Activated B cell treated with CpG ODN at 0.5 μM for 24 hours (primary cell): ENCODE results near the gene OR2AP1. TPM values are rescaled to one million over a fixed set of nuclear protein-coding genes. Genes with fewer than 3 reads are reported as not detected.
A peak's percentile ranks its signal among the peaks of the same experiment; 100 is the strongest.

Source experiments
- ATAC-seq: fragments of 200-7000 bp; cut with Tn5 transposase; one replicate; pipeline ENCODE4 v1.10.0; 2021; ENCODE audit warnings: low read depth, mild to moderate bottlenecking, moderate library complexity
- CTCF ChIA-PET: fragments of 350-600 bp; sonication (Branson Sonifier 250); formaldehyde crosslinking; loops from one replicate; lab custom pipeline; 2021; ENCODE audit warnings: antibody characterized with exemption; lab: Charles Lee
- POLR2A ChIA-PET: fragments of 350-600 bp; sonication (Branson Sonifier 250); formaldehyde crosslinking; loops from one replicate; lab custom pipeline; 2021; ENCODE audit warnings: antibody characterized with exemption; lab: Charles Lee
- DNase-seq: peaks from one replicate; pipeline ENCODE4 v3.0.0; 2022
- H3K27ac Mint-ChIP-seq: one replicate; pipeline ENCODE4 v1.8.0; 2020; ENCODE audit warnings: mixed read lengths
- H3K27me3 Mint-ChIP-seq: one replicate; pipeline ENCODE4 v1.8.0; 2021; ENCODE audit warnings: mixed read lengths
- H3K36me3 Mint-ChIP-seq: one replicate; pipeline ENCODE4 v1.8.0; 2021; ENCODE audit warnings: low read depth, mixed read lengths
- H3K4me1 Mint-ChIP-seq: one replicate; pipeline ENCODE4 v1.8.0; 2021; ENCODE audit warnings: mixed read lengths
- H3K4me3 Mint-ChIP-seq: one replicate; pipeline ENCODE4 v1.8.0; 2020; ENCODE audit warnings: mild to moderate bottlenecking, mixed read lengths
- H3K9me3 Mint-ChIP-seq: one replicate; pipeline ENCODE4 v1.8.0; 2020; ENCODE audit warnings: mixed read lengths
- intact Hi-C: fragments of 100-400 bp; cut with micrococcal nuclease; formaldehyde crosslinking; loops from one replicate; pipeline ENCODE4 v1.15.1; 2024
- total RNA-seq: library from RNA; stranded (reverse); gene quantifications from 2 replicates; pipeline ENCODE4 v1.2.3, GENCODE V29; 2022
- TF ChIP-seq, protein P1 (sequence below): fragments of 200-600 bp; IDR thresholded peaks from one replicate; pipeline ENCODE4 v1.8.0; 2022; ENCODE audit warnings: antibody characterized with exemption, mild to moderate bottlenecking

Gene OR2AP1
- total RNA-seq, 1 donor from 2014 or later = not detected

GRCh38 chr12:55612646-55613045, 40.4 kb downstream of the OR2AP1 start:
- H3K27me3 Mint-ChIP-seq = peaks cover 19% of the 10 kb centered on the region
- ChIA-PET POLR2A (no interaction called here), CTCF (no interaction called here)
- H3K4me1 Mint-ChIP-seq = no peaks in the 10 kb centered on the region
- TF ChIP-seq, protein P1, sequence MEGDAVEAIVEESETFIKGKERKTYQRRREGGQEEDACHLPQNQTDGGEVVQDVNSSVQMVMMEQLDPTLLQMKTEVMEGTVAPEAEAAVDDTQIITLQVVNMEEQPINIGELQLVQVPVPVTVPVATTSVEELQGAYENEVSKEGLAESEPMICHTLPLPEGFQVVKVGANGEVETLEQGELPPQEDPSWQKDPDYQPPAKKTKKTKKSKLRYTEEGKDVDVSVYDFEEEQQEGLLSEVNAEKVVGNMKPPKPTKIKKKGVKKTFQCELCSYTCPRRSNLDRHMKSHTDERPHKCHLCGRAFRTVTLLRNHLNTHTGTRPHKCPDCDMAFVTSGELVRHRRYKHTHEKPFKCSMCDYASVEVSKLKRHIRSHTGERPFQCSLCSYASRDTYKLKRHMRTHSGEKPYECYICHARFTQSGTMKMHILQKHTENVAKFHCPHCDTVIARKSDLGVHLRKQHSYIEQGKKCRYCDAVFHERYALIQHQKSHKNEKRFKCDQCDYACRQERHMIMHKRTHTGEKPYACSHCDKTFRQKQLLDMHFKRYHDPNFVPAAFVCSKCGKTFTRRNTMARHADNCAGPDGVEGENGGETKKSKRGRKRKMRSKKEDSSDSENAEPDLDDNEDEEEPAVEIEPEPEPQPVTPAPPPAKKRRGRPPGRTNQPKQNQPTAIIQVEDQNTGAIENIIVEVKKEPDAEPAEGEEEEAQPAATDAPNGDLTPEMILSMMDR = no peak
- intact Hi-C loops = no loop called here
- H3K36me3 Mint-ChIP-seq = peaks cover 5% of the 10 kb centered on the region
- ATAC-seq (no peak), DNase-seq (no peak)
- H3K4me3 Mint-ChIP-seq = no peak overlapping the region
- H3K27ac Mint-ChIP-seq = no peak overlapping the region
- H3K9me3 Mint-ChIP-seq = peaks cover 19% of the 10 kb centered on the region

GRCh38 chr12:55614764-55615163, 42.5 kb downstream of the OR2AP1 start:
- ATAC-seq = no peak
- POLR2A ChIA-PET = no interaction called here
- no peak overlapping the region for H3K27ac Mint-ChIP-seq

GRCh38 chr12:55619354-55620138, 47.3 kb downstream of the OR2AP1 start:
- Mint-ChIP-seq H3K4me1 (no peaks in the 10 kb centered on the region), H3K27ac (no peak overlapping the region), H3K9me3 (peaks cover 19% of the 10 kb centered on the region), H3K36me3 (peaks cover 5% of the 10 kb centered on the region), H3K4me3 (no peak overlapping the region), H3K27me3 (peaks cover 13% of the 10 kb centered on the region)
- ATAC-seq = peak; percentile 87
- intact Hi-C loops = loop anchor here (1.0 kb wide), 5 partner anchors 27 to 626 kb away; no protein-coding TSS in a partner anchor
- ChIA-PET POLR2A (no interaction called here), CTCF (interaction anchor here (0.6 to 5.5 kb wide), 10 partner anchors 9 to 437 kb away, joined by 3 to 49 read pairs (median 4); no protein-coding TSS in a partner anchor)
- TF ChIP-seq, protein P1 = no peak
- no peak for DNase-seq

More at GRCh38 chr12:55614764-55615163, 42.5 kb downstream of the OR2AP1 start:
- TF ChIP-seq, protein P1 = no peak
- Mint-ChIP-seq H3K4me1 (no peaks in the 10 kb centered on the region), H3K9me3 (peaks cover 19% of the 10 kb centered on the region), H3K27me3 (peaks cover 17% of the 10 kb centered on the region), H3K4me3 (no peak overlapping the region), H3K36me3 (peaks cover 5% of the 10 kb centered on the region)
- CTCF ChIA-PET = interaction anchor here (1.0 to 1.1 kb wide), 2 partner anchors 42 to 426 kb away, joined by 3 to 4 read pairs; no protein-coding TSS in a partner anchor
- intact Hi-C loops = no loop called here
- no peak for DNase-seq

GRCh38 chr12:55624056-55624455, 51.8 kb downstream of the OR2AP1 start:
- TF ChIP-seq, protein P1 = no peak
- Mint-ChIP-seq H3K4me3 (no peak overlapping the region), H3K27ac (no peak overlapping the region), H3K4me1 (no peaks in the 10 kb centered on the region), H3K27me3 (peaks cover 13% of the 10 kb centered on the region), H3K9me3 (no peaks in the 10 kb centered on the region), H3K36me3 (no peaks in the 10 kb centered on the region)
- ChIA-PET POLR2A (no interaction called here), CTCF (no interaction called here)
- intact Hi-C loops = no loop called here
- DNase-seq = no peak
- ATAC-seq = peak; percentile 40

Other genes with a start within 250 kb of the OR2AP1 start
- not detected in 2 replicates for gene OR6C3, start 241.7 kb upstream of the OR2AP1 start, total RNA-seq
- gene OR6C75, start 209.5 kb upstream of the OR2AP1 start, total RNA-seq = not detected in 2 replicates
- gene OR6C65, start 171.9 kb upstream of the OR2AP1 start, total RNA-seq = not detected in 2 replicates
- not detected in 2 replicates for gene OR6C76, start 146.2 kb upstream of the OR2AP1 start, total RNA-seq
- gene OR6C2, start 128.4 kb upstream of the OR2AP1 start, total RNA-seq = not detected in 2 replicates
- gene OR6C70, start 102.3 kb upstream of the OR2AP1 start, total RNA-seq = not detected in 2 replicates
- not detected in 2 replicates for gene OR6C68, start 80.1 kb upstream of the OR2AP1 start, total RNA-seq
- not detected in 2 replicates for gene OR6C4, start 22.9 kb upstream of the OR2AP1 start, total RNA-seq
- not detected in 2 replicates for gene OR10P1, start 64.4 kb downstream of the OR2AP1 start, total RNA-seq
- 1.4 and 2.1 TPM in 2 replicates for gene ITGA7, start 135.4 kb downstream of the OR2AP1 start, total RNA-seq
- gene BLOC1S1, start 143.6 kb downstream of the OR2AP1 start, total RNA-seq = 91.0 and 104 TPM in 2 replicates
- 10.3 and 16.5 TPM in 2 replicates for gene RDH5, start 147.9 kb downstream of the OR2AP1 start, total RNA-seq
- gene CD63, start 156.5 kb downstream of the OR2AP1 start, total RNA-seq = 104 and 111 TPM in 2 replicates
- 5.2 and 6.4 TPM in 2 replicates for gene GDF11, start 170.7 kb downstream of the OR2AP1 start, total RNA-seq
- 53.6 and 58.7 TPM in 2 replicates for gene SARNP, start 245.3 kb downstream of the OR2AP1 start, total RNA-seq
- 68.0 and 70.9 TPM in 2 replicates for gene ORMDL2, start 245.6 kb downstream of the OR2AP1 start, total RNA-seq